Endothelial cell of umbilical vein (primary cell): ENCODE results near the gene SNED1.

Experiments used
- EZH2 ChIP-seq: IDR thresholded peaks from 2 replicates; pipeline ENCODE4 v1.6.1; 2012; ENCODE audit warnings: borderline replicate concordance, low read depth, mild to moderate bottlenecking, moderate library complexity, low read length, inconsistent platforms; ENCODE audit not compliant: severe bottlenecking
- FOS ChIP-seq: IDR thresholded peaks from 2 replicates; pipeline ENCODE4 v1.6.1; 2011; ENCODE audit warnings: mild to moderate bottlenecking, low read length, moderate library complexity, borderline replicate concordance; ENCODE audit not compliant: insufficient read depth
- JUN ChIP-seq: IDR thresholded peaks from 2 replicates; pipeline ENCODE4 v1.6.1; 2011; ENCODE audit warnings: borderline replicate concordance, low read depth; ENCODE audit not compliant: insufficient read length, insufficient read depth
- MYC ChIP-seq: IDR thresholded peaks from one replicate; pipeline ENCODE4 v1.6.1; 2011; ENCODE audit warnings: mild to moderate bottlenecking, low read depth, low read length
- POLR2A ChIP-seq: IDR thresholded peaks from 2 replicates; pipeline ENCODE4 v1.6.1; 2012; ENCODE audit warnings: low read depth, mild to moderate bottlenecking, control low read depth, low read length
- POLR2AphosphoS5 ChIP-seq: IDR thresholded peaks from 2 replicates; pipeline ENCODE4 v1.6.1; 2012; ENCODE audit warnings: low read depth, mild to moderate bottlenecking, control low read depth, low read length, moderate library complexity; ENCODE audit not compliant: insufficient read depth
- TF ChIP-seq, protein P1 (sequence below), 2 donors: IDR thresholded peaks; 1 replicate in 1 of 2; 2 replicates in 1 of 2; pipeline ENCODE4 v1.5.1; 2011; ENCODE audit warnings: low read length in 2 of 2, mild to moderate bottlenecking in 2 of 2, moderate library complexity in 2 of 2, control low read depth in 1 of 2, inconsistent platforms in 1 of 2, low read depth in 1 of 2; ENCODE audit not compliant: insufficient read depth in 1 of 2; ENCODE audit errors: extremely low read depth in 1 of 2

DNA sequence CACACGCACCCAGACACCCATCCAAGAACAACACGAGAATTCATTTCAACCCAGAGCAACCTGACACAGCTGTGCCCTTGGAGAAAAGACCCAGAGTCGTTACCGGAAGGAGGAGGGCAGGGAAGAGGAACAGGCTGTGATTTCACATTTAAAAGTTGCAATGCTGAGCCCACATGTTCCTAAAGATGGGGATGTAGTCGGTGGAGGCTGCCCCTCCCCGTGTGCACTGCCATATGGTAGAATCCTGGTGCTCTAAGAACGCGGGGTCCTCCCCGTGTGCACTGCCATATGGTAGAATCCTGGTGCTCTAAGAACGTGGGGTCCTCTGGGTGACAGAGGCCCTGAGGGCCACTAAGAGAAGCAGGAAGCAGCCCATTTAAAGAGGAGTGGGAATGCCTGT is 92.8 kb downstream of the SNED1 start:
- TF ChIP-seq POLR2AphosphoS5 (no peak), POLR2A (no peak), MYC (no peak), JUN (no peak), FOS (no peak), EZH2 (no peak)
- TF ChIP-seq, protein P1, sequence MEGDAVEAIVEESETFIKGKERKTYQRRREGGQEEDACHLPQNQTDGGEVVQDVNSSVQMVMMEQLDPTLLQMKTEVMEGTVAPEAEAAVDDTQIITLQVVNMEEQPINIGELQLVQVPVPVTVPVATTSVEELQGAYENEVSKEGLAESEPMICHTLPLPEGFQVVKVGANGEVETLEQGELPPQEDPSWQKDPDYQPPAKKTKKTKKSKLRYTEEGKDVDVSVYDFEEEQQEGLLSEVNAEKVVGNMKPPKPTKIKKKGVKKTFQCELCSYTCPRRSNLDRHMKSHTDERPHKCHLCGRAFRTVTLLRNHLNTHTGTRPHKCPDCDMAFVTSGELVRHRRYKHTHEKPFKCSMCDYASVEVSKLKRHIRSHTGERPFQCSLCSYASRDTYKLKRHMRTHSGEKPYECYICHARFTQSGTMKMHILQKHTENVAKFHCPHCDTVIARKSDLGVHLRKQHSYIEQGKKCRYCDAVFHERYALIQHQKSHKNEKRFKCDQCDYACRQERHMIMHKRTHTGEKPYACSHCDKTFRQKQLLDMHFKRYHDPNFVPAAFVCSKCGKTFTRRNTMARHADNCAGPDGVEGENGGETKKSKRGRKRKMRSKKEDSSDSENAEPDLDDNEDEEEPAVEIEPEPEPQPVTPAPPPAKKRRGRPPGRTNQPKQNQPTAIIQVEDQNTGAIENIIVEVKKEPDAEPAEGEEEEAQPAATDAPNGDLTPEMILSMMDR (IDR thresholded peaks at IDR 0.05; ENCODE audit: extremely low read depth in 1 of 2, insufficient read depth in 1 of 2, low read depth in 1 of 2, low read length in 2 of 2), result no peak
